H1 (cell line): ENCODE results near the gene KLHL3.

Source experiments
- ATF3 ChIP-seq: IDR thresholded peaks from 2 replicates; pipeline ENCODE4 v1.6.1; 2011; ENCODE audit warnings: low read depth, mild to moderate bottlenecking, low read length; ENCODE audit not compliant: insufficient read depth
- RBBP5 ChIP-seq: IDR thresholded peaks from 2 replicates; pipeline ENCODE4 v1.7.1; 2012; ENCODE audit warnings: low read depth, mild to moderate bottlenecking, inconsistent platforms, low read length, moderate library complexity, borderline replicate concordance

GRCh38 chr5:137684761-137685160 is 51.1 kb downstream of the KLHL3 start:
- TF ChIP-seq RBBP5 = no peak
- no peak for TF ChIP-seq ATF3
